Sciatic nerve (tissue), 2 donors: ENCODE data around the gene EVX1. TPM values are rescaled to one million over a fixed set of nuclear protein-coding genes. Genes with fewer than 3 reads are reported as not detected.

ENCODE experiments used
- ATAC-seq: fragments of 200-7000 bp; cut with Tn5 transposase; one replicate; pipeline ENCODE4 v1.9.1; 2020; ENCODE audit warnings: mild to moderate bottlenecking, moderate library complexity
- DNase-seq: peaks from one replicate; pipeline ENCODE4 v3.0.0-alpha.2; 2020; ENCODE audit warnings: low spot score
- intact Hi-C: fragments of 100-400 bp; cut with DNase I; formaldehyde crosslinking; loops from one replicate; pipeline ENCODE4 v1.14.2; 2022
- total RNA-seq: library from RNA; stranded (reverse); fragmentation: NEBNext Ultra II Directional; extraction: Animal tissue kit (Norgen Biotek cat#: 25700); gene quantifications from one replicate; pipeline ENCODE4 v1.2.1, GENCODE V29; 2021
- donor health status: DM: no; HTN: no; CAD: no.
- donor health status: DM: no; HTN: no; CAD: no.

Gene EVX1
- total RNA-seq, 1 donor from 2014 or later: not detected

DNA sequence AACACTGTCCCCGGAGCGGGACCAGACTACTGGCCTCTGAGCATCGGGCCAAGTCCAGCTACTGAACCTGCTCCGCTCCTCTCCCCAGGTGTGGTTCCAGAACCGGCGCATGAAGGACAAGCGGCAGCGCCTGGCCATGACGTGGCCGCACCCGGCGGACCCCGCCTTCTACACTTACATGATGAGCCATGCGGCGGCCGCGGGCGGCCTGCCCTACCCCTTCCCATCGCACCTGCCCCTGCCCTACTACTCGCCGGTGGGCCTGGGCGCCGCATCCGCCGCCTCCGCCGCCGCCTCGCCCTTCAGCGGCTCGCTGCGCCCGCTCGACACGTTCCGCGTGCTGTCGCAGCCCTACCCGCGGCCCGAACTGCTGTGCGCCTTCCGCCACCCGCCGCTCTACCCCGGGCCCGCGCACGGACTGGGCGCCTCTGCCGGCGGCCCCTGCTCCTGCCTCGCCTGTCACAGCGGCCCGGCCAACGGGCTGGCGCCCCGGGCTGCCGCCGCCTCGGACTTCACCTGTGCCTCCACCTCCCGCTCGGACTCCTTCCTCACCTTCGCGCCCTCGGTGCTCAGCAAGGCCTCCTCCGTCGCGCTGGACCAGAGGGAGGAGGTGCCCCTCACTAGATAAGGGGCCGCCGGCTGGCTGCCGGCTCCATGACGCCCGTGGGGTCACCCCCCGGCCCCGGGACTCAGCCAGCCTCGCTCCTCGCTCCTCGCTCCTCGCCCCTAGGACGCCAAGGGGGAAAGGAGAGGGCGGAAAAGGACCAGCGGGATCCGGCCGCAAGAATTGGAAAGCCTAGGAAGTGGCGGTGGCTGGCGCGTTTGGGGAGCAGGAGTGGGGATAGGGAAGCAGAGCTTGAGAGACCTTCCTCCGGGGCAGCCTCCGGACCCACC is 3.4 kb downstream of the EVX1 start:
- DNase-seq: peak; percentile 56
- intact Hi-C loops: no loop called here
- ATAC-seq: no peak

DNA sequence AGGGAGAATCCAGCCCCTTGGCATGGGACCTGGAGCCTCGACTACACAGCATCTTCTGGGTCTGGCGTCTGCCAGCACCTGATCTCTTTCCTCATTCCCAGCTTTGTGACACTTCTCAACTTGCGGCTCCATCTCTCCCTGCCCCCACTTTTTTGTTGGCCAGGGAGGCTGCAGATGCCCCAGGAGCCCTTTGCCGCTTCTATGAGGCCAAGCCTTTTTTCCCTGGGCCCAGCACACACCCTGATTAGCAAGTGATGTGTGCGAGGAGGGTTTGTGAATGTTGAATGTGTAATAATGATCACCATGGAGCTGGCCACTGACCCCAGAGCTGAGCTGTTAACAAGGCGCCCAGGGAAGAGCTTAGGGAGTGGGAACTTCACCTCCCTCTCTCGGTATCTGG is 4.4 kb downstream of the EVX1 start:
- intact Hi-C loops: no loop called here

DNA sequence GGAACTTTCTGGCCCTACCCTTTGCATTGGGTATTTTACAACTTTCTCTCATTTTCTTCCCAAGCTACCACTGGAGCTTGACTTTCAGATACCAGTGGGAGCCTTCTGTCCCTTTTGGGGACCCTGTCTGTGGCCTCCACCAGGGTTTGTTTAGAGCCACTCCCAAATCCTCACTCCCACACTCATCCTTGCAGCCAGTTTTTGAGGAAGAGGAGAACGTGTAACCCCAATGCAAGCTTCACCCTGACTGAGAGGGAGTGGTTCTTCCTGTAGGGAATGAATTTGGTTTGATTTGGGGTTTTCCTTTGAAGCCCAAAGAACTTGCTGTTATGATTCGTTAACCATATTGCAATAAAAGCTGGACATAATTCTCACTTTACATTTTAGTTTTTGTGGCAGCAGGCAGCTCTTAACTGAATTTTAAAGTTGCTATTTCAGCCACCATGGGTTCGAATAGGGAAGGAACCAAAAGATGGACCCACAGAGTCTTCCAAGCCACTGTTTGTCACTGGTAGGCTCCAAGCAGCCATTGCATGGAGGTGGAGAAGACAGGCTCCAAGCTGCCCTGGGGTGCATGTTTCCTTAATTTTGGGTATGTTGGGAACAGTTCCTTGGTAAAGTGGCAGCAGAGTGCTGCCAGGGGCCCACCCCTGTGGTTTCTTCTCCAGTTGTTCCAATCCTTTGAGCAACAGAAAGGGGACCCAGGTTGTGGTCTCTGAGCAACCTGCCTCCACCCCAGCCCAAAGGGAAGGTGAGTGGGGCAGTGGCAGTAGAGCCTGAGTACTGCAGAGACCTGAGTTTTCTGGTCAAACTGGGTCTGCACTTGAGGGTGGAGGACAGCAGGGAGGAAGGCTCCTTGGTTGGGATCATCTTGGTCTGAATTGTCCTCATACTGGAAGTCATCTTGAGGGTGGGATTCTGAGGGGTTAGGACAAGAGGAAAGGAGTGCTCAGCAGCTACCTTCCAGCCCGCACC is 5.1 kb downstream of the EVX1 start:
- intact Hi-C loops: no loop called here
- DNase-seq (no peak), ATAC-seq (no peak)

More for the DNA sequence above, 4.4 kb downstream of the EVX1 start:
- ATAC-seq (no peak), DNase-seq (no peak)

DNA sequence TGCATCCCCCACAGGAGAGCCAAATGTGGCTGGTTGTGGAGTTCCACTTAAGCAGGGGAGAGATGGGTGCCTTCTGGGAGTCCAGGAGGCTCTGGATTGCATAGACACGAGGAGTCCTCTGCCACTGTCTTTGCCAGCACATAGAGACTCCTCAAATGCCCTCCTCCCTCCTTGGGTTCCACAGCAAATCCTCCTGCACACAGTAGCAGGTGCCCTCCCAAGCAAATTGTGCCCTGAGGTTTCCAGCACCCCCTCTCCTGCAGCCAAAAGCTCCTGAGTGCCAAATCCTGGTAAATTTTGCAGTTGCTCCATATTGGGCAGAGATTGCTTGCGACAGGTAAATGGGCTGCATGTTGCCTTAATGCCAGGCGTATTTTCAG is 5.8 kb downstream of the EVX1 start:
- no peak for DNase-seq

GRCh38 chr7:27248911-27249723 is 6.5 kb downstream of the EVX1 start:
- intact Hi-C loops: no loop called here
- no peak for ATAC-seq
- DNase-seq: no peak

More for the DNA sequence above, 5.8 kb downstream of the EVX1 start:
- intact Hi-C loops: no loop called here
- no peak for ATAC-seq

GRCh38 chr7:27249724-27250556 is 7.3 kb downstream of the EVX1 start:
- no peak for DNase-seq
- intact Hi-C loops: no loop called here
- no peak for ATAC-seq

- intact Hi-C loops: no loop called here
- ATAC-seq (no peak), DNase-seq (no peak)
Observed at GRCh38 chr7:27250557-27251070, 8.0 kb downstream of the EVX1 start.

DNA sequence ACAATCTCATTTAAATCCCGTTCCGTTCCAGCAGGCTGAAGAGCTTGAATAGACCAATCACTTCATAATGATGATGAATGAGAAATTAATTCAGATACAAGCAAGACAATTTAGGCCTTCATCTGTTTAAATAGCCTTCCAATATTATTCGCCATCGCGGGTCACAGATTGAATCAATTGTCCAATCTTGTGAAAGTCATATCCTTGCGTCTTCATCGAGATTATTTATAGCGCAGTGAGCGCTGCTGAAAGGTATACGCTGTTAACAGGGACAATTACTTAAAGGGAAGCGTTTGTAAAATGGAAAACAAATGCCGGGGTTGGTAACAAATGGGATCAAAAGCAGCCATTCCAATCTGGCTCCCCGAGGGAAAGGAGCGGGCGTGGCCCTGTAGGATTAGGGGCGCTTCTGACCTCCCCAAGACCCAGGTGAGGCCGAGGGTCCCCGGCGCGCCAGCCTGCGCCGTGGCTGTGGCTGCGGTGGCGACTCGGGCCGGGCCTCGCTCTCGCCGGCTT is 8.6 kb downstream of the EVX1 start:
- DNase-seq (no peak), ATAC-seq (no peak)
- intact Hi-C loops: no loop called here

DNA sequence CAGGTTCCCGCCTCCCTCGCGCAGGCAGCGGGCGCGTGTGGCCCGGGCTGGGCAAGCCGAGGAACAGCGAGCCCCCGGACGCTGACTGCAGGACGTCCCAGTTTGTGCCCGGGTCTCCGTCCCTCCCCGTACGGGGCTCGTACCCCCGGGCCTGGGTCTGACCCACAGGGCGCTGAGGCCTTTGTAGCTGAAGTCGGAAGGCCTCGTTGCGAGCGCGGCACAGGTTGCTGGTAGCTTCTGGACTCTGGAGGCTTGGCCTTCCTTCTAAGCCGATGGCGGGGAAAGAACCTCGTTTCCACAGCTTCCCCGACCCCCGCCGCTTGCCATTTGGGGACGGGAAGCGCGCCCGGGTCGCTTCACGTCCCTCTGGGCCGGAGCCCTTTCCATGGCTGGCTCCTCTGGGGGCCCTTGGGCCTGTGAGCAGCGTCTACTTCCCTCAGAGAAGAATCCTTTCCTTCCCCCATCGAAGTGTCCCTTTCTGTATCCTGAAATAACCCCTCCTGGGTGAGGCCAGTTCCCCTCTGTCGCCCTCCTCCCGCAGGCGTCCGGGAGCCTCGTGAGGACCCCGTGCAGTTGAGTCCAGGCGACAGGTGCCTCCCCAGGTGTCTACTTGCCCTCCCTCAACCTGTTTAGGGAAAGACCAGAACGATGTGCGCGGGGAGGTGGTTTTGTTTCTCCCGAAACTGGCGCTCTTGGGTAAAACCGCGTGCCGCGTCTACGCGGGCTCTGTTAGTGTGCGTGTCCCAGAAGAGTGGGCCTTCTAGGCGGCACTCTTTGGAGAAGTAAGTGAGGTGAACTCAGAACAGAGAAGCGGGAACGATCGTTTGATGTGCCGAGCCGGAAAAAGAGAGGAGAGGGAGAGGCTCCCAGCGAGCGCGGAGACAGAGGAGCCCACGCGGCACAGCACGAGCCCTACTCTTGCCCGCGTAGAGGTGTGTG is 9.3 kb downstream of the EVX1 start:
- DNase-seq (no peak), ATAC-seq (peak; percentile 41)
- intact Hi-C loops: no loop called here

DNA sequence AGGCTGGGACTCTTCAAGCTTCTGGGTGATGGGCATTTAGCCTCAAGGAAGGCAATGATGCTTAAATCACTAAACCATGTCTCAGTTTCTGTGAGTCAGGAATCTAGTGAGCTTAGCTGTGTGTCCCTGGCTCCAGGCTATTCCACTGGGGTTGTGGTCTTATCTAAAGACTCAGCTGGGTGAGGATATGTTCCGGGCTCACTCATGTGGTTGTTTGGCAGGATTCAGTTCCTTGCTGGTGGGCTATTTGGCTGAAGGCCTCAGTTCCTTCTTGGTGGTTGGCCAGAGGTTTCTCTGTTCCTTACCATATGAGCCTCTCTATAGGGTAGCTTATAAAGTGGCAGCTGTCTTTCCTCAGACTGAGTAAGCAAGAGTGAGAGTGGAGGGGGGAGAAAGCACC is 12.0 kb downstream of the EVX1 start:
- intact Hi-C loops: no loop called here

DNA sequence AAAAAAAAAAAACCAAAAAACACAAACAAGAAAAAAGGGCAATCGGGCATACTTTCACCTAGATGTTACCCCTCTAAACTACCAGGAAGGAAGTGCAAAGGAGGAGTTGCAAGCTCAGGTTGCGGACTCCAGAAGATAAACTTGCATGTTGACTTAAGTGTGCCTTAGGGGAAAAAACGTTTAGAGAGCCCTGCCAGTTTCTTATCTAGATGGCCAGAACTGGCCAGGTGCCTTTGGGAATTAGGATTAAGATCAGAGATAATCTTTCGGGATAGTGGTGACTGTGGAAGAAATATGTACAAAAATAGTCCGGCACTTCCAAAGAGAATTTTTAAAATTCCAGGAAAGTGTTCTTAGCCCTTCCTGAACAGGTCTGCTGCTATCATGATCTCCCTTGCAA is 17.6 kb downstream of the EVX1 start:
- intact Hi-C loops: no loop called here
- no peak for ATAC-seq
- no peak for DNase-seq

More for the DNA sequence above, 12.0 kb downstream of the EVX1 start:
- ATAC-seq (no peak), DNase-seq (no peak)

DNA sequence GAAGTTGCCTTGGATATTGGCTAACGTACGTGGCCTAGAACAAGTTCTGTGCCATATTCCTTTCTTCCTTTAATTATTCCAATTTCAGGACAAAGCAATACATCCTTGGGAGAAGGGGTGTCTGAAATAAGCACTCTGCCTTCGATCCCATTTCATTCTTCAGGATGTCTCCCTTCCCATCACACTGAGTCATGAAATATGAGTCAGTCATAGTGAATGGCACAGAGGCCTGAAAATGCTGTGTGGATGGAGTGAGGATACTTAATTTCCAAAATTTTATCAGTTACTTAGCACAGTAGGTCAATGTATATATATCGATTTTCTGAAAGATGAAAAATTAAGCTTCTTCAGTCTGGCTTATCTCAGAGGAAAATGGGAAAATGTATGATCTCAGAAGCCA is 19.5 kb downstream of the EVX1 start:
- DNase-seq (no peak), ATAC-seq (no peak)
- intact Hi-C loops: no loop called here

DNA sequence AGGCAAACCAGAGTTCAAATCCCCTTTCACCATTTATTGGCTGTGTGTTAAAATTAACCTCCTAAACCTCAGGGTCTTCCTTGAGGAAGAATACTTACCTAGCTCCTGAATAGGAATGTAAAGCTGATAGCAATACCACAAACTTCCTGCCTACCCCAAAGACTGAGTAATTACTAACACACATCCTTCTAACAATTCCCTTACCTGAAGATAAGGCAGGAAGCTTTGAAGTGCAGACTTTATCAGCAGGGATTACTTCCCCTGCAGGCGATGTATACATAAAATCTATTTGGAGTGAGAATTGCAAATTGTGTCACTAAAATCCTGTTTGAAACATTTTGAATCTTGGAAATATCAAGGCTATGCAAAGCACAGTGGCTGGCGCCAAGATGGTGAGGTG is 21.2 kb downstream of the EVX1 start:
- DNase-seq: no peak
- ATAC-seq: no peak

DNA sequence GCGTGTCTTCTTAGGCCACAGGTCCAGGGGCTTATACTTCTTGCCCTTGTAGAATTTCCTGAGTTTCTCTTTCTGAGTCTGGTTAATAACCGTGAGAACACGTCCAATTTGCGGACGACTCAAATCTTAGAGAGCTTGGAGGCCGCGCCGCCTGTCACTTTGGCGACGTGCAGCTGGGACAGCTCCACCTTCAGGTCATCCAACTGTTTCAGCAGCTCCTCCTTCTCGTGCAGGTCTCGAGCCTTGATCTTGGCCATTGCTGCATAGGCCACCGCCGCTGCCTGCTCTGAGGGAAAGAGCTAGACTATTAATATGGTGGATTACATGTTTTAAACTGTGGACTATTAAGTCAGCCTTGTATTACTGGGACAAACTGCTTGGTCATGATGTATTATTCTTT is 26.9 kb downstream of the EVX1 start:
- no peak for DNase-seq
- intact Hi-C loops: no loop called here
- ATAC-seq: no peak

More for the DNA sequence above, 21.2 kb downstream of the EVX1 start:
- intact Hi-C loops: no loop called here

DNA sequence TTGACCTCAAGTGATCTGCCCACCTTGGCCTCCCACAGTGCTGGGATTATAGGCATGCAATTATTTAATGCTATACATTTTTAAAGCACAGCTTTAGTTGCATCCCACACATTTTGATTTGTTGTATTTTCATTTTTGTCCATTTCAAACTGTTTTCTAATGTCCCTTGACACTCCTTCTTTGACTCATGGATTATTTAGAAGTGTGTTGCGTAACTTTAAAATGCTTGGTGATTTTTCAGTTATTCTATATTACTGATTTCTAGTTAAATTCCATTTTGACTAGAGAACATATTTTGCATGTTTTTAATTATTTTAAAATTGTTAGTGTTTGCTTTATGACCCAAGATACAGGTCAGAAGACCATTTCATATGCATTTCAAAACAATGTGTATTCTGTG is 28.8 kb downstream of the EVX1 start:
- DNase-seq (no peak), ATAC-seq (no peak)
- intact Hi-C loops: no loop called here

DNA sequence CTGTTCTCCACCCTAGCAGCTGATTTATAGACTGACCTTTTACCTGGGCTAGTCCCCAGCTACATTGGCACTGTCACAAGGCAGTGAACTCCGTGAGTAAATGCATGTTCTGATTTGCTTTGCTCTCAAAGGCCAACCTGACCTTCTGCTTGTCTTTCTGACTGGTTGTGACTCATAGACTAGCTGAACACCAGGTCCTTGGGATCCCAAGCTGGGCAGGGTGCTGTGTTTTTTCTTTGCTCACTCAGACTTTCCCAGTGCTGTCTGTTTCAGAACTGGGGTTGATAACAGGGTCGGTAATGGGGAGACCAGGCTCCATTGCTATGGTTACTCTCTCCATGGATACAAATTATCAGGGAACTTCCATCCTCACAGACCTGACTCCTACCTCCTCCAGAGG is 35.0 kb downstream of the EVX1 start:
- DNase-seq (no peak), ATAC-seq (no peak)
- intact Hi-C loops: no loop called here

DNA sequence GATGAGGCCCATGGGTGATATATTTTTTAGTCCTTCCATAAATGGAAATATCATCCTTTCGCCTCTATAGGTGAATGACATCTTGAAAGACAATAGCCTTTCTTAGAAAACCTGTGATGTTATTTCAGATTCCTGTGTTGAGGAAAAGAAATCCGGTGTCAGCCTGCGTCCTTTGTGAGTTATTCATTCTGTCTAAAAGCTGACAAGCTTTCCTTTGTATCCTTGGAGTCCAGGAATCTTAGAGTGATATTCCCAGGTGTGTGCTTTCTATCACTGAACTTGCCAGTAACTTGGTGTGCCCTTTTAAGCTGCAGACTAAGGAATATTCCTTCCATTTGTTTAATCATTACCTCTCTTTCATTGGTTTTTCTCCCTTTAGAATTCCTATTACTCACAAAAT is 41.0 kb downstream of the EVX1 start:
- ATAC-seq (no peak), DNase-seq (no peak)
- intact Hi-C loops: no loop called here
